ENCODE measurements around the gene IL22RA1.

The IL22RA1 gene

GRCh38 chr1:24114753-24115152 lies 28.2 kb downstream of the IL22RA1 start:
- no peak for DNase-seq (ENCODE audit: low read depth)

- no peak for DNase-seq (ENCODE audit: low read depth)
Measured at GRCh38 chr1:24113641-24114033, 29.3 kb downstream of the IL22RA1 start.

GRCh38 chr1:24111996-24112779 lies 30.8 kb downstream of the IL22RA1 start, which contains the start of gene MYOM3:
MYOM3 (minus strand) TSS chr1:24112135; CDS start chr1:24108636, 3,499 bp downstream.
- no peak for DNase-seq (ENCODE audit: low read depth)

- no peak for DNase-seq (ENCODE audit: low read depth)
Measured at GRCh38 chr1:24111262-24111995, 31.5 kb downstream of the IL22RA1 start.

GRCh38 chr1:24110642-24111261 lies 32.2 kb downstream of the IL22RA1 start:
- DNase-seq (ENCODE audit: low read depth), result no peak

- DNase-seq (ENCODE audit: low read depth), result no peak
Measured at GRCh38 chr1:24109686-24110475, 33.1 kb downstream of the IL22RA1 start.

GRCh38 chr1:24109166-24109483 lies 33.8 kb downstream of the IL22RA1 start:
- no peak for DNase-seq (ENCODE audit: low read depth)

- peak; percentile 61 for DNase-seq (ENCODE audit: low read depth)
Measured at GRCh38 chr1:24108334-24109165, 34.4 kb downstream of the IL22RA1 start.

- no peak for DNase-seq (ENCODE audit: low read depth)
Measured at GRCh38 chr1:24107462-24108138, 35.3 kb downstream of the IL22RA1 start.

GRCh38 chr1:24105368-24106160 lies 37.4 kb downstream of the IL22RA1 start:
- DNase-seq (ENCODE audit: low read depth), result no peak

- DNase-seq (ENCODE audit: low read depth), result no peak
Measured at GRCh38 chr1:24104854-24105253, 38.1 kb downstream of the IL22RA1 start.

GRCh38 chr1:24103879-24104278 lies 39.1 kb downstream of the IL22RA1 start:
- no peak for DNase-seq (ENCODE audit: low read depth)

- no peak for DNase-seq (ENCODE audit: low read depth)
Measured at GRCh38 chr1:24103408-24103807, 39.5 kb downstream of the IL22RA1 start.

GRCh38 chr1:24102961-24103360 lies 40.0 kb downstream of the IL22RA1 start:
- DNase-seq (ENCODE audit: low read depth), result no peak

- DNase-seq (ENCODE audit: low read depth), result no peak
Measured at GRCh38 chr1:24101796-24102586, 40.9 kb downstream of the IL22RA1 start.

- no peak for DNase-seq (ENCODE audit: low read depth)
Measured at GRCh38 chr1:24100945-24101737, 41.8 kb downstream of the IL22RA1 start.

- no peak for DNase-seq (ENCODE audit: low read depth)
Measured at GRCh38 chr1:24098943-24099638, 43.8 kb downstream of the IL22RA1 start.

GRCh38 chr1:24098102-24098501 lies 44.8 kb downstream of the IL22RA1 start:
- no peak for DNase-seq (ENCODE audit: low read depth)
